Measurements from ENCODE around the gene EVC.
"Not testable (repeated sequence)": the region's sequence is repeated elsewhere in the genome, so short reads cannot be mapped to it uniquely, and the experiment has no call there.

The EVC gene

GRCh38 chr4:5720157-5720850, 9.3 kb downstream of the EVC start:
- no peak overlapping the region for H3K27ac ChIP-seq (ENCODE audit: low read length)
- no peaks in the 10 kb centered on the region for H3K27me3 ChIP-seq (ENCODE audit: control insufficient read depth, insufficient read depth, low read length)
- H3K9ac ChIP-seq (ENCODE audit: low read length): no peak overlapping the region
- H3K4me3 ChIP-seq (ENCODE audit: low read length): no peak overlapping the region
- H3K36me3 ChIP-seq (ENCODE audit: control insufficient read depth, low read depth, low read length): no peaks in the 10 kb centered on the region
- H3K4me1 ChIP-seq (ENCODE audit: control insufficient read depth, low read depth, low read length): peaks cover 4% of the 10 kb centered on the region
- no peaks in the 10 kb centered on the region for H3K9me3 ChIP-seq (ENCODE audit: control insufficient read depth, low read depth, low read length)

GRCh38 chr4:5720980-5721379, 10.0 kb downstream of the EVC start:
- H3K36me3 ChIP-seq (ENCODE audit: control insufficient read depth, low read depth, low read length): no peaks in the 10 kb centered on the region
- no peaks in the 10 kb centered on the region for H3K27me3 ChIP-seq (ENCODE audit: control insufficient read depth, insufficient read depth, low read length)
- no peak overlapping the region for H3K27ac ChIP-seq (ENCODE audit: low read length)
- no peak overlapping the region for H3K4me3 ChIP-seq (ENCODE audit: low read length)
- no peak overlapping the region for H3K9ac ChIP-seq (ENCODE audit: low read length)
- peaks cover 4% of the 10 kb centered on the region for H3K4me1 ChIP-seq (ENCODE audit: control insufficient read depth, low read depth, low read length)
- no peaks in the 10 kb centered on the region for H3K9me3 ChIP-seq (ENCODE audit: control insufficient read depth, low read depth, low read length)

GRCh38 chr4:5721923-5722322, 10.9 kb downstream of the EVC start:
- Histone ChIP-seq H3K9ac (ENCODE audit: low read length) (no peak overlapping the region), H3K4me1 (ENCODE audit: control insufficient read depth, low read depth, low read length) (peaks cover 4% of the 10 kb centered on the region), H3K27me3 (ENCODE audit: control insufficient read depth, insufficient read depth, low read length) (no peaks in the 10 kb centered on the region), H3K4me3 (ENCODE audit: low read length) (no peak overlapping the region), H3K36me3 (ENCODE audit: control insufficient read depth, low read depth, low read length) (no peaks in the 10 kb centered on the region), H3K9me3 (ENCODE audit: control insufficient read depth, low read depth, low read length) (no peaks in the 10 kb centered on the region), H3K27ac (ENCODE audit: low read length) (no peak overlapping the region)

- Histone ChIP-seq H3K4me3 (ENCODE audit: low read length) (no peak overlapping the region), H3K36me3 (ENCODE audit: control insufficient read depth, low read depth, low read length) (no peaks in the 10 kb centered on the region), H3K27me3 (ENCODE audit: control insufficient read depth, insufficient read depth, low read length) (no peaks in the 10 kb centered on the region)
Measured at GRCh38 chr4:5722328-5722727, 11.3 kb downstream of the EVC start.

GRCh38 chr4:5724377-5724776, 13.4 kb downstream of the EVC start:
- Histone ChIP-seq H3K27me3 (ENCODE audit: control insufficient read depth, insufficient read depth, low read length) (no peaks in the 10 kb centered on the region), H3K4me1 (ENCODE audit: control insufficient read depth, low read depth, low read length) (no peaks in the 10 kb centered on the region), H3K4me3 (ENCODE audit: low read length) (no peak overlapping the region), H3K27ac (ENCODE audit: low read length) (no peak overlapping the region), H3K9me3 (ENCODE audit: control insufficient read depth, low read depth, low read length) (no peaks in the 10 kb centered on the region), H3K9ac (ENCODE audit: low read length) (no peak overlapping the region), H3K36me3 (ENCODE audit: control insufficient read depth, low read depth, low read length) (no peaks in the 10 kb centered on the region)

More at GRCh38 chr4:5722328-5722727, 11.3 kb downstream of the EVC start:
- H3K9me3 ChIP-seq (ENCODE audit: control insufficient read depth, low read depth, low read length): no peaks in the 10 kb centered on the region
- H3K4me1 ChIP-seq (ENCODE audit: control insufficient read depth, low read depth, low read length): peaks cover 4% of the 10 kb centered on the region
- H3K27ac ChIP-seq (ENCODE audit: low read length): no peak overlapping the region
- H3K9ac ChIP-seq (ENCODE audit: low read length): no peak overlapping the region

- H3K27ac ChIP-seq (ENCODE audit: low read length); H3K9ac ChIP-seq (ENCODE audit: low read length); H3K4me3 ChIP-seq (ENCODE audit: low read length); H3K36me3 ChIP-seq (ENCODE audit: control insufficient read depth, low read depth, low read length); H3K9me3 ChIP-seq (ENCODE audit: control insufficient read depth, low read depth, low read length); H3K27me3 ChIP-seq (ENCODE audit: control insufficient read depth, insufficient read depth, low read length); H3K4me1 ChIP-seq (ENCODE audit: control insufficient read depth, low read depth, low read length): not testable (repeated sequence)
Measured at GRCh38 chr4:5728412-5728811, 17.4 kb downstream of the EVC start.

- Histone ChIP-seq H3K9ac (ENCODE audit: low read length) (no peak overlapping the region), H3K27ac (ENCODE audit: low read length) (no peak overlapping the region), H3K27me3 (ENCODE audit: control insufficient read depth, insufficient read depth, low read length) (no peaks in the 10 kb centered on the region), H3K4me3 (ENCODE audit: low read length) (no peak overlapping the region), H3K9me3 (ENCODE audit: control insufficient read depth, low read depth, low read length) (no peaks in the 10 kb centered on the region), H3K4me1 (ENCODE audit: control insufficient read depth, low read depth, low read length) (no peaks in the 10 kb centered on the region), H3K36me3 (ENCODE audit: control insufficient read depth, low read depth, low read length) (peaks cover 7% of the 10 kb centered on the region)
Measured at GRCh38 chr4:5730436-5730835, 19.4 kb downstream of the EVC start.

GRCh38 chr4:5730993-5731990, 20.3 kb downstream of the EVC start:
- H3K4me3 ChIP-seq (ENCODE audit: low read length): no peak overlapping the region
- no peaks in the 10 kb centered on the region for H3K27me3 ChIP-seq (ENCODE audit: control insufficient read depth, insufficient read depth, low read length)
- H3K36me3 ChIP-seq (ENCODE audit: control insufficient read depth, low read depth, low read length): peaks cover 7% of the 10 kb centered on the region
- no peaks in the 10 kb centered on the region for H3K9me3 ChIP-seq (ENCODE audit: control insufficient read depth, low read depth, low read length)
- H3K9ac ChIP-seq (ENCODE audit: low read length): no peak overlapping the region
- H3K27ac ChIP-seq (ENCODE audit: low read length): no peak overlapping the region
- H3K4me1 ChIP-seq (ENCODE audit: control insufficient read depth, low read depth, low read length): no peaks in the 10 kb centered on the region

GRCh38 chr4:5732158-5732557, 21.2 kb downstream of the EVC start:
- Histone ChIP-seq H3K27me3 (ENCODE audit: control insufficient read depth, insufficient read depth, low read length) (no peaks in the 10 kb centered on the region), H3K4me3 (ENCODE audit: low read length) (no peak overlapping the region), H3K4me1 (ENCODE audit: control insufficient read depth, low read depth, low read length) (no peaks in the 10 kb centered on the region), H3K36me3 (ENCODE audit: control insufficient read depth, low read depth, low read length) (peaks cover 7% of the 10 kb centered on the region), H3K27ac (ENCODE audit: low read length) (no peak overlapping the region), H3K9ac (ENCODE audit: low read length) (no peak overlapping the region), H3K9me3 (ENCODE audit: control insufficient read depth, low read depth, low read length) (no peaks in the 10 kb centered on the region)

GRCh38 chr4:5734853-5735252, 23.9 kb downstream of the EVC start:
- peaks cover 7% of the 10 kb centered on the region for H3K36me3 ChIP-seq (ENCODE audit: control insufficient read depth, low read depth, low read length)
- no peak overlapping the region for H3K4me3 ChIP-seq (ENCODE audit: low read length)

GRCh38 chr4:5735463-5735862, 24.5 kb downstream of the EVC start:
- H3K4me1 ChIP-seq (ENCODE audit: control insufficient read depth, low read depth, low read length): no peaks in the 10 kb centered on the region
- no peak overlapping the region for H3K4me3 ChIP-seq (ENCODE audit: low read length)
- no peaks in the 10 kb centered on the region for H3K27me3 ChIP-seq (ENCODE audit: control insufficient read depth, insufficient read depth, low read length)
- no peaks in the 10 kb centered on the region for H3K9me3 ChIP-seq (ENCODE audit: control insufficient read depth, low read depth, low read length)
- no peak overlapping the region for H3K27ac ChIP-seq (ENCODE audit: low read length)
- H3K36me3 ChIP-seq (ENCODE audit: control insufficient read depth, low read depth, low read length): peaks cover 7% of the 10 kb centered on the region
- H3K9ac ChIP-seq (ENCODE audit: low read length): no peak overlapping the region

More at GRCh38 chr4:5734853-5735252, 23.9 kb downstream of the EVC start:
- Histone ChIP-seq H3K4me1 (ENCODE audit: control insufficient read depth, low read depth, low read length) (no peaks in the 10 kb centered on the region), H3K9me3 (ENCODE audit: control insufficient read depth, low read depth, low read length) (no peaks in the 10 kb centered on the region), H3K27ac (ENCODE audit: low read length) (no peak overlapping the region), H3K27me3 (ENCODE audit: control insufficient read depth, insufficient read depth, low read length) (no peaks in the 10 kb centered on the region), H3K9ac (ENCODE audit: low read length) (no peak overlapping the region)

All from iPS-18a (cell line).